Measurements from ENCODE around the gene ZRANB1.

ZRANB1 gene

GRCh38 chr10:125008689-125009638 lies 67.0 kb downstream of the ZRANB1 start:
- DNase-seq = no peak

DNA sequence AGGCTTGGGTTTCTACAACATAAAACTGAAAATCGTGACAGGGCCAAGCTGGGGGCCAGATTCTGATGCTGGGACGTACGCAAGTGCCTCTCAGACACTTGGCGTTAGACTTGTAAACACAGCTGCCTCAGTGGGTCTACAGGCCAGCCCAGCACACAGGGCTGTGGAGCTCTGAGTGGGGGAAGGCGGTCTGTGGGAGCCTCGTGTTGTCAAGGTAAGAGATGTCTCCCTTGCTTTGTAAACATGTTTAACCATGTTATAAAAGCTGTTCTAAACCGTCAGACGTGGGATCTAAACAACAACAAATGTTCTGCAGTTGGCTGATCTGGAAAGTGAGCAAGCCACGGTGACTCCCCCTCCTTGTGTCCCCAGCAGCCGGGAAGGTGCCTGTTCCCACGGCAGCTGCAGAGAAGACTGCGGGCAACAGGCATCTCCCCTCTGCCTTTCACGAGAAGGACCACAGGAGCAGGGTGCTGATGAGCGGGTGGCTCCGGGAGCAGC lies 67.8 kb downstream of the ZRANB1 start:
- no peak for DNase-seq

- DNase-seq = no peak
Observed at GRCh38 chr10:125010362-125010761, 68.4 kb downstream of the ZRANB1 start.

- DNase-seq = no peak
Observed at GRCh38 chr10:125011171-125011925, 69.4 kb downstream of the ZRANB1 start.

GRCh38 chr10:125011926-125012705 lies 70.2 kb downstream of the ZRANB1 start:
- DNase-seq = no peak

- no peak for DNase-seq
Observed at GRCh38 chr10:125012851-125013528, 71.1 kb downstream of the ZRANB1 start.

GRCh38 chr10:125013529-125013872 lies 71.6 kb downstream of the ZRANB1 start:
- no peak for DNase-seq

DNA sequence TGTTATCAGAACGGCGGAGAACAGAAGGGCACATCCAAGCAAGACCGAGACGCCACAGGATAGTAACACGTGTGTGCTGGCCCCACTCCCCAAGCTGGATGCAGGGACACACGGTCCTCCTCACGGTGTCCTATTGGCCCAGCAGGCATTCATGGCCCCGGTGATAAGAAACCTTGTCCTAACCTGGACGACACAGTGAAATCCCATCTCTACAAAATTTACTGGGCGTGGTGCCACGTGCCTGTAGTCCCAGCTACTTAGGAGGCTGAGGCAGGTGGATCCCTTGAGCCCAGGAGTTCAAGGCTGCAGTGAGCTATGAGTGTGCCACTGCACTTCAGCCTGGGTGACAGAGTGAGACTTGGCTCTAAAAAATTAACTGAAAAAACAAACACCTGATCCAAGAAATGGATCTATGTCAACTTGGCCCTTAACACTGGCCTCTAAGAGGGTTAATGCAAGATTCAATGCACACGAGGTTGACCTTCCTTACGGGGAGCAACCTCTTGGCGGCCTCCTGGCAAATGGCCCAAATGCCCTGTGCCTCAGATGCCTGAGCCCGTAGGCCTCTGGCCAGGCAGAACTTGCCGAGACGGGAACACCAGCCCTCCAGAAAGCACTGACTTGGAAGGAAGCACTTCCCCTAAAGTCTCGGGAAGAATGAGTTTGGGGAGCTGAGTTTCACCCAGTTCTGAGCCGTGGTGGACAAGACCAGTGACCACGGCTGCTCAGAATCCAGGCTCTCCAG lies 72.3 kb downstream of the ZRANB1 start:
- DNase-seq = no peak

- DNase-seq = no peak
Observed at GRCh38 chr10:125014836-125015355, 73.0 kb downstream of the ZRANB1 start.

DNA sequence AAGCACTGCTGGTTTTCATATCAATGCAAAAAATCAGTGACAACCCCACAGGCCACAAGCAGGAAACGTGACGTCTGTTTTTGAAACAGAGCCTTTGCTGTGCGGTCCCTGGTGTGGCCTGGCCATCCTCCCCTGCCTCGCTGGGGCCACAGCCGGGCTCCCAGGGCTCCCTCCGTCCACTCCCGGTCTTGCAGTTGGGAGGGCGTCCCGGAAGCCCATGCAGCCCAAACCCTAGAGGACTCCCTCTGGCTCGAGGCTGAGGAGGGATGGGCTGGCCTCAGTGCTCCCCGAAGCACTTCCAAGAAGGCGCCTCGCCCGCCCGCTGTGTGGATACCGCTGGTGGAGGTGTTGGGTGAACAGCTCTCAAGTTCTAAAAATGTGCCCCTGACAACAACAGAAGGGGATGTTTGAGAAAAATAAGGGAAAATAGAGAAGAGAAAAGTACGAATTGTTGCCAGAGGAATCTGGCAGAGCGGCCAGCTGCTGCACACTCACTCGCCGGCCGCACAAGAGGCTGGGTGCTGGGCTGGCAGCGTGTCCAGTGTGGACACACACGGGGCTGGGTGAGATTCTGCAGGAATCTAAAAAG lies 73.5 kb downstream of the ZRANB1 start:
- DNase-seq = no peak

DNA sequence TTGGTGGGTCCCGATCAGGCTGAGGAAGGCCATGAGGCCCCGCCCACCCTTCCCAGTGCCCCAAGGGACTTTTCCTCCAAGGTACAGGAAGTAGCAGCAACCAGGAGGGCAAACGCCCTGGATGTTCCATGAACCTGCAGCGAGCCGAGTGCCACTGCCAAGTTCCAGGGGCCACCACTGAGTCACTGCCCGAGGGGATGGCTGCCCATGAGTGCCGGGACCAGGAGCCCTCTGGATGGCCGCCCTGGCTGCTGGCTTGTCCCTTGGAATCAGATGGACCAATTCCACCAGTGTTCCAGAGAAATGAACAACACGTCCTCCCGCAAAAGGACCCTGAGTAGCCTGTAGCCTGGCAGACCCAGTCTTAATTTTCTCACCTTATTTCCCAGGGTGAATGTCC lies 74.2 kb downstream of the ZRANB1 start:
- DNase-seq = no peak

- DNase-seq = no peak
Observed at GRCh38 chr10:125016611-125017202, 74.8 kb downstream of the ZRANB1 start.

DNA sequence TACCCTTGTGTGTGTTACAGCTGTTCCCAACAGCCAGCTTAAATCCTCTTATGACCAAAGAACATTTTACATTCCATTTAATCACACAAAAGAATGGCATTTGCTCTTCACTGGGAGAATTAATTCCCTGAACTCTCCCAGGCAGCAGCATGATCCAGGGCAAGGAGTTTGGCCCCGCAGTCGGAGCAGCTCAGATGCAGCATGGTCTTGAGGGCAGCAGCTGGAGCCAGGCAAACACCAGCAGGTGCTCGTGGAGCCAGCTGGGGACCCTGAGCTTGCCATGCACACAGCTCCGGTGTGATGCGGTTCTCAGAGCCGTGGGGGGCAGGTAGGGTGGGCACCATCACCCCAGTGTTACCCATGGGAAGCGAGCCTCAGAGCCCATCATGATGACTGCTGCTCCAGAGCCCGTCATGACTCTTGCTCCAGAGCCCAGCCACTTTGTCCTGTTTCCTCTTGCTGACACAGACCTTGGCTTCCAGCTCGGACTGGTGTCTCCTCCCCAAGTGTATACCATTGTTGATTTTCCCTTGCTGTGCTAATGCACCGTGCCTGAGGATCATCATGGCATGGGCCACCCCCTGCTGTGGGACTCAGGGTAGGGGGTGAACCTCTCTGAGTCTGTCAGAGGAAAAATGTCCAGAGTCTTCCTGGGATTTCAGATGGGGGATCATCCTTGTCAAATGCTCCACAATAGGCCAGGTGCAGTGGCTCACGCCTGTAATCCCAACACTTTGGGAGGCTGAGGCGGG lies 75.8 kb downstream of the ZRANB1 start:
- no peak for DNase-seq

DNA sequence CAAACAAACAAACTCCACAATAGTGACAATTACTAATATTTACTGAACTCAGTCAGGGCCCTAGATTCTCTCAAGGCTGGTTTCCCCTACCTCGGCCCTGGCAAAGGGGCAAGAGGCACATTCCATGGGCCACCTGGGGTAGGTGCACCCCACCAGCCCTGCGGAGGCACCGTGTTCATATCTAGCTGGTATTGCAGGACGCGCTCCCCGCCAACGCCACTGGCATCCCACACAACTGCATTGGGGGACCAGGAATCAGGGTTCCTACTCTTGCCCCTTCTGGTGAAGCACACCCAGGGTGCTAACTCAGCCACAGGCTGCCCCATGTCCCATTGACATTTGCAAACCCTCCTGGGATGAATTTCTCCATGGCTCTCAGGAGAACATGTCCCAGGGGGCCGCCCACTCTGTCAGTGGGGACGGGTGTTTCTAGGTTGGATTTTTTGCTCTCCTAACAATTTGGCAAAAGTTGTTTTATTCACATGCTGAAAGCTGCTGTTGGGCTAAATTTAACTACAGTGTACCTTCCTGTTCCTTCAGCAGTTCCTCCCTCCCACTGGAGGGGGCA lies 76.7 kb downstream of the ZRANB1 start:
- no peak for DNase-seq

GRCh38 chr10:125020386-125020785 lies 78.5 kb downstream of the ZRANB1 start:
- no peak for DNase-seq

- DNase-seq = no peak
Observed at GRCh38 chr10:125020871-125021270, 78.9 kb downstream of the ZRANB1 start.

- DNase-seq = no peak
Observed at GRCh38 chr10:125021686-125022344, 79.9 kb downstream of the ZRANB1 start.

GRCh38 chr10:125022671-125023070 lies 80.7 kb downstream of the ZRANB1 start:
- DNase-seq = no peak

DNA sequence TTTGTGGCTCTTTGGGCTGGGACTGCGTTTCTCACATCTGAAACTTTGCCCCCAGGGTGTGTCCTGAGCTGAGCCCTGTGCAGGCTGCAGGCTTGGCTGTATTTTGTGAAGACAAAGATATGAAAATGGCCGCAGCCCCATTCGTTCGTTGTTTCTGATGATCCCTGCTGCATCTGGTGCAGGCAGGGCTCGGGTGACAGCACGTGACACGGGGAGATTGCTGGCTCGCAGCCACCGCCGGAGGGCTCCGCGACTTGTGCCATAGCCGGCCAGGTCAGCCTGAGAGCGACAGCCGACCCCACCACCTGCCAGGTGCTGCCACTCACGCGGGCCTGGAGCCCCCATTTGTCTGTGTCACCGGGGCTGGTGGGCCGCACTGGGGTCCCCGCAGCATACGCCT lies 81.3 kb downstream of the ZRANB1 start:
- no peak for DNase-seq

All from AML-193 (cell line).